DND-41 (cell line): ENCODE data around the gene BMS1.

Experiments
- CTCF ChIP-seq: IDR thresholded peaks from 2 replicates; pipeline ENCODE4 v1.5.1; 2012; ENCODE audit warnings: borderline replicate concordance, low read length, moderate library complexity, mild to moderate bottlenecking; ENCODE audit not compliant: poor library complexity, severe bottlenecking; ENCODE audit errors: extremely low read depth
- EZH2 ChIP-seq: IDR thresholded peaks from 3 replicates; pipeline ENCODE4 v1.6.1; 2012; ENCODE audit warnings: borderline replicate concordance, low read depth, mild to moderate bottlenecking, moderate library complexity, low read length, inconsistent platforms; ENCODE audit not compliant: severe bottlenecking

- no peak for TF ChIP-seq CTCF
- TF ChIP-seq EZH2, result no peak
These were observed 92.8 kb downstream of the BMS1 start for GRCh38 chr10:42875388-42875755.
